Mesenchymal stem cell (in vitro differentiated cells and primary cell): ENCODE results near the gene RFFL.

Experiments
- DNase-seq: peaks from one replicate; pipeline ENCODE4 v3.0.0-alpha.2; 2013
- H2AFZ ChIP-seq: one replicate; pipeline ENCODE4 v1.6.1; 2013; ENCODE audit warnings: low read depth, mild to moderate bottlenecking, control low read depth, inconsistent platforms, low read length, moderate library complexity
- H2AK5ac ChIP-seq: 2 replicates; pipeline ENCODE4 v1.6.1; 2013; ENCODE audit warnings: low read length, moderate library complexity, mild to moderate bottlenecking, inconsistent platforms; ENCODE audit not compliant: severe bottlenecking
- H2BK120ac ChIP-seq: one replicate; pipeline ENCODE4 v1.6.1; 2013; ENCODE audit warnings: low read depth, mild to moderate bottlenecking, inconsistent platforms, low read length, moderate library complexity
- H2BK12ac ChIP-seq, 2 experiments: one replicate each; pipeline ENCODE4 v1.6.1; 2013; ENCODE audit warnings: inconsistent platforms in 2 of 2, low read length in 2 of 2, mild to moderate bottlenecking in 2 of 2, moderate library complexity in 2 of 2, control low read depth in 1 of 2
- H2BK15ac ChIP-seq: one replicate; pipeline ENCODE4 v1.6.1; 2013; ENCODE audit warnings: mild to moderate bottlenecking, low read depth, inconsistent platforms; ENCODE audit not compliant: poor library complexity, severe bottlenecking
- H2BK5ac ChIP-seq: 2 replicates; pipeline ENCODE4 v1.6.1; 2013; ENCODE audit warnings: low read depth, mild to moderate bottlenecking, low read length, control low read depth, inconsistent platforms; ENCODE audit not compliant: poor library complexity, severe bottlenecking
- H3K14ac ChIP-seq, 2 experiments: one replicate each; pipeline ENCODE4 v1.6.1; 2013; ENCODE audit warnings: inconsistent platforms in 2 of 2, low read length in 2 of 2, control low read depth in 1 of 2, mild to moderate bottlenecking in 1 of 2, moderate library complexity in 1 of 2
- H3K18ac ChIP-seq, 2 experiments: one replicate each; pipeline ENCODE4 v1.6.1; 2013; ENCODE audit warnings: inconsistent platforms in 2 of 2, low read length in 2 of 2, control low read depth in 1 of 2, low read depth in 1 of 2, mild to moderate bottlenecking in 1 of 2
- H3K23ac ChIP-seq, 2 experiments: one replicate each; pipeline ENCODE4 v1.6.1; 2013; ENCODE audit warnings: inconsistent platforms in 2 of 2, low read length in 2 of 2, mild to moderate bottlenecking in 2 of 2, moderate library complexity in 2 of 2, control low read depth in 1 of 2
- H3K27ac ChIP-seq: 2 replicates; pipeline ENCODE4 v1.5.1; 2013; ENCODE audit warnings: mild to moderate bottlenecking, moderate library complexity, low read length, control low read depth, inconsistent platforms; ENCODE audit not compliant: poor library complexity, severe bottlenecking
- H3K27me3 ChIP-seq, 2 experiments: 2 replicates each; pipeline versions ENCODE4 v1.6.1 to v1.7.0; 2013; ENCODE audit warnings: low read length in 2 of 2, mild to moderate bottlenecking in 2 of 2, moderate library complexity in 2 of 2, control low read depth in 1 of 2, inconsistent platforms in 1 of 2; ENCODE audit not compliant: control insufficient read depth in 1 of 2, insufficient read depth in 1 of 2
- H3K36me3 ChIP-seq, 2 experiments: 2 replicates each; pipeline versions ENCODE4 v1.6.1 to v1.7.0; 2013; ENCODE audit warnings: low read length in 2 of 2, control low read depth in 1 of 2, inconsistent platforms in 1 of 2, low read depth in 1 of 2, mild to moderate bottlenecking in 1 of 2; ENCODE audit not compliant: insufficient read depth in 2 of 2, control insufficient read depth in 1 of 2
- H3K4ac ChIP-seq, 2 experiments: one replicate each; pipeline ENCODE4 v1.6.1; 2013; ENCODE audit warnings: inconsistent platforms in 2 of 2, low read length in 2 of 2, mild to moderate bottlenecking in 2 of 2, moderate library complexity in 2 of 2, control low read depth in 1 of 2, low read depth in 1 of 2
- H3K4me1 ChIP-seq: 2 replicates; pipeline ENCODE4 v1.6.1; 2013; ENCODE audit warnings: low read depth, low read length, control low read depth; ENCODE audit not compliant: control insufficient read depth, insufficient read depth
- H3K4me2 ChIP-seq: 2 replicates; pipeline ENCODE4 v1.6.1; 2013; ENCODE audit warnings: low read length, mild to moderate bottlenecking, inconsistent platforms; ENCODE audit not compliant: poor library complexity, severe bottlenecking
- H3K4me3 ChIP-seq, 2 experiments: 2 replicates each; pipeline versions ENCODE4 v1.5.1 to v1.7.0; 2013; ENCODE audit warnings: low read length in 2 of 2, mild to moderate bottlenecking in 2 of 2, control low read depth in 1 of 2, low read depth in 1 of 2; ENCODE audit not compliant: insufficient read depth in 1 of 2
- H3K79me1 ChIP-seq: replicated peaks from 2 replicates; pipeline ENCODE4 v1.6.1; 2013; ENCODE audit warnings: mild to moderate bottlenecking, control low read depth, low read length, inconsistent platforms; ENCODE audit not compliant: poor library complexity, severe bottlenecking
- H3K9ac ChIP-seq: 2 replicates; pipeline ENCODE4 v1.7.0; 2013; ENCODE audit warnings: mild to moderate bottlenecking, low read length, moderate library complexity
- H3K9me3 ChIP-seq: 2 replicates; pipeline ENCODE4 v1.7.0; 2013; ENCODE audit warnings: mild to moderate bottlenecking, low read length; ENCODE audit not compliant: control insufficient read depth
- H4K8ac ChIP-seq: one replicate; pipeline ENCODE4 v1.6.1; 2013; ENCODE audit warnings: inconsistent platforms, mild to moderate bottlenecking, low read length, moderate library complexity
- H4K91ac ChIP-seq: one replicate; pipeline ENCODE4 v1.6.1; 2013; ENCODE audit warnings: mild to moderate bottlenecking, low read length, inconsistent platforms
- WGBS: methylation state at CpG from one replicate; pipeline ENCODE4 v1.1.7; 2013; ENCODE audit warnings: mixed read lengths; 5-methylcytosine and 5-hydroxymethylcytosine counted together

Gene RFFL

GRCh38 chr17:35023538-35023937 is 40.0 kb downstream of the RFFL start:
- Histone ChIP-seq H2BK15ac (no peak overlapping the region), H3K14ac (no peak overlapping the region), H3K4ac (no peak overlapping the region), H2AK5ac (peak overlapping the region; percentile 33), H3K4me1 (peaks cover 18% of the 10 kb centered on the region), H3K18ac (no peak overlapping the region), H4K8ac (no peak overlapping the region), H3K9me3 (no peaks in the 10 kb centered on the region), H2BK120ac (no peak overlapping the region), H3K27ac (peak overlapping the region; percentile 92), H3K4me2 (no peak overlapping the region), H2BK12ac (no peak overlapping the region), H4K91ac (no peak overlapping the region), H3K9ac (no peak overlapping the region), H3K36me3 (peaks cover 16 to 33% of the 10 kb centered on the region in 2 experiments), H3K79me1 (peaks cover 23% of the 10 kb centered on the region), H3K27me3 (no peaks in the 10 kb centered on the region), H3K4me3 (no peak overlapping the region), H3K23ac (no peak overlapping the region), H2BK5ac (no peak overlapping the region), H2AFZ (no peak overlapping the region)
- peak; percentile 32 for DNase-seq
- 96% methylated on average over 3 of the region's 3 CpGs for WGBS

- Histone ChIP-seq H3K4me1 (peaks cover 17% of the 10 kb centered on the region), H3K79me1 (peaks cover 26% of the 10 kb centered on the region), H3K27ac (peak overlapping the region; percentile 92)
Measured at GRCh38 chr17:35022536-35023063, 40.9 kb downstream of the RFFL start.

GRCh38 chr17:35021520-35022380 is 41.8 kb downstream of the RFFL start:
- peaks cover 34% of the 10 kb centered on the region for H3K79me1 ChIP-seq
- peak overlapping the region; percentile 91 for H2BK15ac ChIP-seq
- no peak overlapping the region for H3K18ac ChIP-seq
- H3K27ac ChIP-seq, result peak overlapping the region; percentile 92
- peak overlapping the region; percentile 37 for H3K9ac ChIP-seq
- H3K14ac ChIP-seq, result no peak overlapping the region
- peak overlapping the region in 1 of 2 experiments; percentile 30 for H3K4ac ChIP-seq
- no peak overlapping the region for H3K4me2 ChIP-seq
- H3K4me3 ChIP-seq, result no peak overlapping the region
- H3K27me3 ChIP-seq, result no peaks in the 10 kb centered on the region
- peaks cover 26 to 44% of the 10 kb centered on the region in 2 experiments for H3K36me3 ChIP-seq
- H4K8ac ChIP-seq, result no peak overlapping the region
- DNase-seq, result no peak
- no peak overlapping the region for H2BK5ac ChIP-seq
- H2AFZ ChIP-seq, result no peak overlapping the region
- peak overlapping the region in 1 of 2 experiments; percentile 76 for H2BK12ac ChIP-seq
- H2AK5ac ChIP-seq, result peak overlapping the region; percentile 62
- H2BK120ac ChIP-seq, result no peak overlapping the region
- H4K91ac ChIP-seq, result no peak overlapping the region
- 97% methylated on average over 10 of the region's 11 CpGs for WGBS
- no peaks in the 10 kb centered on the region for H3K9me3 ChIP-seq
- no peak overlapping the region for H3K23ac ChIP-seq
- H3K4me1 ChIP-seq, result peaks cover 17% of the 10 kb centered on the region

More at GRCh38 chr17:35022536-35023063, 40.9 kb downstream of the RFFL start:
- no peaks in the 10 kb centered on the region for H3K9me3 ChIP-seq
- no peak overlapping the region for H3K23ac ChIP-seq
- peak overlapping the region in 1 of 2 experiments; percentile 11 for H2BK12ac ChIP-seq
- peak; percentile 97 for DNase-seq
- no peak overlapping the region for H2BK15ac ChIP-seq
- 20% methylated on average over 8 of the region's 8 CpGs for WGBS
- no peak overlapping the region for H3K14ac ChIP-seq
- no peak overlapping the region for H2AFZ ChIP-seq
- no peak overlapping the region for H3K4me3 ChIP-seq
- peak overlapping the region in 1 of 2 experiments; percentile 44 for H3K4ac ChIP-seq
- peak overlapping the region; percentile 71 to 80 for H3K18ac ChIP-seq
- no peak overlapping the region for H2BK5ac ChIP-seq
- H3K4me2 ChIP-seq, result peak overlapping the region; percentile 18
- peak overlapping the region; percentile 90 for H4K8ac ChIP-seq
- no peaks in the 10 kb centered on the region for H3K27me3 ChIP-seq
- H3K36me3 ChIP-seq, result peaks cover 19 to 35% of the 10 kb centered on the region in 2 experiments
- peak overlapping the region; percentile 25 for H4K91ac ChIP-seq
- H2AK5ac ChIP-seq, result no peak overlapping the region
- peak overlapping the region; percentile 27 for H2BK120ac ChIP-seq
- peak overlapping the region; percentile 37 for H3K9ac ChIP-seq
